ENCODE measurements around the gene RANGRF. TPM values are rescaled to one million over a fixed set of nuclear protein-coding genes. Genes with fewer than 3 reads are reported as not detected.
A peak's percentile ranks its signal among the peaks of the same experiment; 100 is the strongest.

Gene RANGRF
- total RNA-seq, 3 donors from 2014 or later, result 22.1 to 25.2 (median 23.1) TPM

DNA sequence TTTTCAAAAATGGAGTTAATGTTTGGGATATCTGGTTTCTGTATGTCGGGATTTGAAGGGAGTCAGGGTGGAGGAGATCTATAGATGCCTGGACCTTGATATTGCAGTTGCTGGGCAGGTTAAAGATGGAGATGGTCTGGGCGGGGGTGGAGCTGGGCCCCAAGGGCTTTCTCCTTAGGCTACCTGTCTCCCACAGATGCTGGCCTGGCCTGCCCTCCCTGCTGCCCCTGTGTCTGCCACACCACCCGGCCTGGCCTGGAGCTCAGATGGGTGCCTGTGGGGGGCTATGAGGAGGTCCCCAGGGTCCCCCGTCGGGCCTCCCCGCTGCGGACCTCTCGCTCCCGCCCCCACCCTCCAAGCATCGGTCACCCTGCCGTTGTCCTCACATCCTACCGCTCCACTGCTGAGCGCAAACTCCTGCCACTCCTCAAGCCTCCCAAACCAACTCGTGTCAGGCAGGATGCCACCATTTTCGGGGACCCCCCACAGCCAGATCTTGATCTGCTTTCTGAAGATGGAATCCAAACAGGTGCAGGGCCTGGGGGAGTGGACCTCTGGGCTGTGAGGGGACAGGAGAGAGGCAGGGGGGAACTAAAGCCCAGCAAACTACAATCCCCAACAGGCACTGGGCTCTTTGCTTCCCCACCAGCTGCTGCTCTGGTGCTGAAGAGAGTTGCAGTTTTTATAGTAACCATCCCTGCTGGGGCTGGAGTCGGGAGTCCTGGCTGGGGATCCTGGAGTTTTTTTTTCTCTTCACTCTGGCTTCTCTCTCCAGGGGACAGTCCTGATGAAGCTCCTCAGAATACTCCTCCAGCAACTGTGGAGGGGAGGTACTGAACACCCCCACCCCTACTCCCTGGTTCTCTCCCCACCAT is 24.5 kb downstream of the RANGRF start:
- Histone ChIP-seq H3K27me3 (peaks cover 0 to 34% of the 10 kb centered on the region in 2 donors), H3K27ac (no peak overlapping the region), H3K4me3 (peak overlapping the region in 1 of 3 donors; percentile 25), H3K36me3 (no peaks in the 10 kb centered on the region), H3K9me3 (no peaks in the 10 kb centered on the region), H3K4me1 (peaks cover 0 to 4% of the 10 kb centered on the region in 2 donors)
- intact Hi-C loops (cut with DNase I; ENCODE audit: low total_unique reads), result no loop called here
- TF ChIP-seq POLR2AphosphoS5 (IDR thresholded peaks at IDR 0.05) (no peak), POLR2A (IDR thresholded peaks at IDR 0.05) (no peak)
- TF ChIP-seq, protein P1, sequence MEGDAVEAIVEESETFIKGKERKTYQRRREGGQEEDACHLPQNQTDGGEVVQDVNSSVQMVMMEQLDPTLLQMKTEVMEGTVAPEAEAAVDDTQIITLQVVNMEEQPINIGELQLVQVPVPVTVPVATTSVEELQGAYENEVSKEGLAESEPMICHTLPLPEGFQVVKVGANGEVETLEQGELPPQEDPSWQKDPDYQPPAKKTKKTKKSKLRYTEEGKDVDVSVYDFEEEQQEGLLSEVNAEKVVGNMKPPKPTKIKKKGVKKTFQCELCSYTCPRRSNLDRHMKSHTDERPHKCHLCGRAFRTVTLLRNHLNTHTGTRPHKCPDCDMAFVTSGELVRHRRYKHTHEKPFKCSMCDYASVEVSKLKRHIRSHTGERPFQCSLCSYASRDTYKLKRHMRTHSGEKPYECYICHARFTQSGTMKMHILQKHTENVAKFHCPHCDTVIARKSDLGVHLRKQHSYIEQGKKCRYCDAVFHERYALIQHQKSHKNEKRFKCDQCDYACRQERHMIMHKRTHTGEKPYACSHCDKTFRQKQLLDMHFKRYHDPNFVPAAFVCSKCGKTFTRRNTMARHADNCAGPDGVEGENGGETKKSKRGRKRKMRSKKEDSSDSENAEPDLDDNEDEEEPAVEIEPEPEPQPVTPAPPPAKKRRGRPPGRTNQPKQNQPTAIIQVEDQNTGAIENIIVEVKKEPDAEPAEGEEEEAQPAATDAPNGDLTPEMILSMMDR (IDR thresholded peaks at IDR 0.05), result no peak
- no peak for DNase-seq (ENCODE audit: low spot score in 2 of 2)

DNA sequence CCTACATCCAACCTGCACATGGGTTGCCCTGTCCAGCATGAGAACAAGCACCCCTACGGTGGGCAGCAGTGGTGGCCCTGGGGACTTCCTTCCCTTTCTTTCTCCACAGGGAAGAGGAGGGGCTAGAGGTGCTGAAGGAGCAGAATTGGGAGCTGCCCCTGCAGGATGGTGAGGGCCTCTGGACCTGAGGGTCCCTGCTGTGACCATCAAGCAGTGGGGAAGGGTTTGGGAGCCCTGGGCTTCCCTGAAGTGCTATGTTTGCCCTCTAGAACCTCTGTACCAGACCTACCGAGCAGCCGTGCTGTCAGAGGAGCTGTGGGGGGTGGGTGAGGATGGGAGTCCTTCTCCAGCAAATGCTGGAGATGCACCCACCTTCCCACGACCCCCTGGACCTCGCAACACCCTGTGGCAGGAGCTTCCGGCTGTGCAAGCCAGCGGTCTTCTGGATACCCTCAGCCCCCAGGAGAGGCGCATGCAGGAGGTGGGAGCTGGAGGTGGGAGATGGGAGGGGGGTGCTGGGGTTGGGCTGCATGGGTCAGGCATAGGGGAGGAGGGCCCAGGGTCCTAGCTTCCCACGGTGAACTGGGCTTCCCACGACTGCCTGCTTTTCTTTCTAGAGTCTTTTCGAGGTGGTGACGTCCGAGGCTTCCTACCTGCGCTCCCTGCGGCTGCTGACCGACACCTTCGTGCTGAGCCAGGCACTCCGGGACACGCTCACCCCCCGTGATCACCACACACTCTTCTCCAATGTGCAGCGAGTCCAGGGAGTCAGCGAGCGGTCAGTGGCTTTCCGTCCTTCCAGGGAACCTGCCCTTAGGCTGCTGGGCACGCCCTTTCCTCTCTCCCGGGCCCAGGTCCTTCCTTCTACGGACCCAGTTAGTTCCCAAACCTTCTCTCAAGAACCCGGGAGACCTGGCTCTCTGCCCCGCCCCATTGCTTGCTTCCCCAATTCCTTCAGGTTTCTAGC is 26.6 kb downstream of the RANGRF start:
- Histone ChIP-seq H3K36me3 (no peaks in the 10 kb centered on the region), H3K27ac (no peak overlapping the region), H3K4me1 (peaks cover 0 to 4% of the 10 kb centered on the region in 2 donors), H3K4me3 (peak overlapping the region in 2 of 3 donors; percentile 35 to 50), H3K27me3 (peaks cover 0 to 38% of the 10 kb centered on the region in 2 donors), H3K9me3 (no peaks in the 10 kb centered on the region)
- TF ChIP-seq POLR2AphosphoS5 (IDR thresholded peaks at IDR 0.05), result no peak
- TF ChIP-seq, protein P1 (IDR thresholded peaks at IDR 0.05), result no peak
- no peak for TF ChIP-seq POLR2A (IDR thresholded peaks at IDR 0.05)
- no peak for DNase-seq (ENCODE audit: low spot score in 2 of 2)
- intact Hi-C loops (cut with DNase I; ENCODE audit: low total_unique reads), result no loop called here

DNA sequence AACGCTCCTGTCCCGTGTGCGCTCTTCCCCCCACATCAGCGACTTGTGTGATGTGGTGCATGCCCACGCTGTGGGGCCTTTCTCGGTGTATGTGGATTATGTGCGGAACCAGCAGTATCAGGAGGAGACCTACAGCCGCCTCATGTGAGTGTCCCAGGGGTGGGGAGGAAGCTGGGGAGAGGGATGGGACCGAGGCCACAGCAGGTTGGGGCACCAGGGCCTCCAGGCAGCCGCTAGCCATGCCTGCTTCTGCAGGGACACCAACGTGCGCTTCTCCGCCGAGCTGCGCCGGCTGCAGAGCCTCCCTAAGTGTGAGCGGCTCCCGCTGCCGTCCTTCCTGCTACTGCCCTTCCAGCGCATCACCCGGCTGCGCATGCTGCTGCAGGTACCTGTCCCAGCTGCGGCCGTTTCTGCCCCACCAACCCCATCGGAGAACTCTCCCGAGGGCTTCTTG is 27.3 kb downstream of the RANGRF start:
- no peaks in the 10 kb centered on the region for H3K9me3 ChIP-seq

DNA sequence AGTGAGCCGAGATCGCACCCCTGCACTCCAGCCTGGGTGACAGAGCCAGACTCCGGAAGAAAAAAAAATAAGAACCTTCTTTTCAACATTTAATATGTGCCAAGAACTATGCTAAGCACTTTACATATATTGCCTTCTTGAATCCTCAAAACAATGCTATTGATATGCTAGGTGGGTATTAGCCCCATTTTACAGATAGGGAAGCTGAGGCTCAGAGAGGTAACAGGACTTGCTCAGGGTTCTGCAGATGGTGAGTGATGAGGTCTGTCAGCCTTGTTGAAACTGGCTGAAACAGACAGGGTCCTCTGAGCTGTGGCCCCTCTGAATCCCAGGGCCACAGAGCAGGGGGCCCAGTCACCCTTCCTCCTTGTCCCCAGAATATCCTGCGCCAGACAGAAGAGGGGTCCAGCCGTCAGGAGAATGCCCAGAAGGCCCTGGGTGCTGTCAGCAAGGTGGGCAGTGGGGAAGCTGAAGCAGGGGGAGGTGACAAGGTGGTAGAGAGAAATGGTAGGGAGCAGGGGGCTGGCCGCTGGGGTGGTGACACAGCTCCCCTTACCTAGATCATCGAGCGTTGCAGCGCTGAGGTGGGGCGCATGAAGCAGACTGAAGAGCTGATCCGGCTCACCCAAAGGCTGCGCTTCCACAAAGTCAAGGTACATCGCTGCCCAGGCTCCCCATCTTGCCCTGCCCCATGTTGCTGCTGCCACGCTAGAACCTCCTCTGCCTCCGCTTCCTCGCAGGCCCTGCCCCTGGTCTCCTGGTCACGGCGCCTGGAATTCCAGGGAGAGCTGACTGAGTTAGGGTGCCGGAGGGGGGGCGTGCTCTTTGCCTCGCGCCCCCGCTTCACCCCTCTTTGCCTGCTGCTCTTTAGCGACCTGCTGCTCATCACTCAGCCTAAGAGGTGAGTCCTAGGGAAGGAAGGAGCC is 29.8 kb downstream of the RANGRF start:
- H3K36me3 ChIP-seq, result no peaks in the 10 kb centered on the region
- H3K9me3 ChIP-seq, result no peaks in the 10 kb centered on the region
- TF ChIP-seq, protein P1 (IDR thresholded peaks at IDR 0.05), result no peak
- TF ChIP-seq POLR2A (IDR thresholded peaks at IDR 0.05) (no peak), POLR2AphosphoS5 (IDR thresholded peaks at IDR 0.05) (no peak)
- peaks cover 0 to 16% of the 10 kb centered on the region in 2 donors for H3K27me3 ChIP-seq
- H3K4me3 ChIP-seq, result no peak overlapping the region
- no peak overlapping the region for H3K27ac ChIP-seq
- no peak for DNase-seq (ENCODE audit: low spot score in 2 of 2)
- H3K4me1 ChIP-seq, result peaks cover 0 to 4% of the 10 kb centered on the region in 2 donors
- intact Hi-C loops (cut with DNase I; ENCODE audit: low total_unique reads), result no loop called here

More for the DNA sequence above, 27.3 kb downstream of the RANGRF start:
- H3K4me3 ChIP-seq, result peak overlapping the region in 2 of 3 donors; percentile 35 to 50
- no peak for DNase-seq (ENCODE audit: low spot score in 2 of 2)
- H3K36me3 ChIP-seq, result no peaks in the 10 kb centered on the region
- peaks cover 0 to 38% of the 10 kb centered on the region in 2 donors for H3K27me3 ChIP-seq
- TF ChIP-seq POLR2A (IDR thresholded peaks at IDR 0.05), result no peak
- TF ChIP-seq POLR2AphosphoS5 (IDR thresholded peaks at IDR 0.05), result no peak
- TF ChIP-seq, protein P1 (IDR thresholded peaks at IDR 0.05), result no peak
- no peak overlapping the region for H3K27ac ChIP-seq
- intact Hi-C loops (cut with DNase I; ENCODE audit: low total_unique reads), result no loop called here
- peaks cover 0 to 4% of the 10 kb centered on the region in 2 donors for H3K4me1 ChIP-seq

All from breast epithelium (tissue), 4 donors.